PC-9 (cell line): ENCODE measurements around the gene ZSCAN10. TPM values are rescaled to one million over a fixed set of nuclear protein-coding genes. Genes with fewer than 3 reads are reported as not detected.

Experiments
- BruUV-seq: library from RNA; stranded (reverse); fragments of 400-500 nt; replicated peaks from 2 replicates; lab custom pipeline; 2021; lab: Mats Ljungman, UMichigan
- CTCF ChIA-PET: fragments of 300-600 bp; sonication (Branson Sonifier 250); formaldehyde crosslinking; loops from one replicate; lab custom pipeline; 2022; ENCODE audit warnings: antibody characterized with exemption; lab: Charles Lee
- POLR2A ChIA-PET: fragments of 300-600 bp; sonication (Branson Sonifier 250); formaldehyde crosslinking; loops from one replicate; lab custom pipeline; 2022; ENCODE audit warnings: antibody characterized with exemption; ENCODE audit not compliant: unreplicated experiment; lab: Charles Lee
- DNase-seq, 2 experiments: peaks; one replicate each; pipeline versions ENCODE4 v3.0.0 to v3.0.0-alpha.2; 2015 to 2022; ENCODE audit warnings: mixed read lengths in 1 of 2
- H2AFZ ChIP-seq: fragments of 200-600 bp; sonication (generic); 2 replicates; pipeline ENCODE4 v1.8.1; 2017; ENCODE audit warnings: antibody characterized with exemption
- H3F3A ChIP-seq: fragments of 200-600 bp; sonication (generic); 2 replicates; pipeline ENCODE4 v1.8.1; 2017; ENCODE audit warnings: antibody characterized with exemption, mild to moderate bottlenecking, low read depth; ENCODE audit not compliant: insufficient read depth
- H3K27ac ChIP-seq: fragments of 200-600 bp; sonication (generic); 2 replicates; pipeline ENCODE4 v1.6.1; 2016; ENCODE audit warnings: mixed run types
- H3K27me3 ChIP-seq: fragments of 200-600 bp; sonication (generic); 2 replicates; pipeline ENCODE4 v1.6.1; 2016; ENCODE audit warnings: low read depth, mixed run types; ENCODE audit not compliant: insufficient read depth
- H3K36me3 ChIP-seq: fragments of 200-600 bp; sonication (generic); 2 replicates; pipeline ENCODE4 v1.6.1; 2016; ENCODE audit warnings: low read depth, mixed run types
- H3K4me1 ChIP-seq: fragments of 200-600 bp; sonication (generic); replicated peaks from 2 replicates; pipeline ENCODE4 v1.6.1; 2016; ENCODE audit warnings: mixed run types; ENCODE audit not compliant: insufficient read depth
- H3K4me2 ChIP-seq: fragments of 200-600 bp; sonication (generic); 2 replicates; pipeline ENCODE4 v1.6.1; 2017; ENCODE audit warnings: mixed run types
- H3K4me3 ChIP-seq: fragments of 200-600 bp; sonication (generic); 2 replicates; pipeline ENCODE4 v1.6.1; 2016; ENCODE audit warnings: mixed run types
- H3K79me2 ChIP-seq: fragments of 200-600 bp; sonication (generic); 2 replicates; pipeline ENCODE4 v1.6.1; 2017; ENCODE audit warnings: low read depth, mixed run types
- H3K9me2 ChIP-seq: fragments of 200-600 bp; sonication (generic); 2 replicates; pipeline ENCODE4 v1.8.1; 2017; ENCODE audit warnings: mild to moderate bottlenecking; ENCODE audit not compliant: insufficient read depth
- H3K9me3 ChIP-seq: fragments of 200-600 bp; sonication (generic); 2 replicates; pipeline ENCODE4 v1.8.1; 2016; ENCODE audit warnings: low read depth; ENCODE audit not compliant: insufficient read depth
- H4K20me1 ChIP-seq: fragments of 200-600 bp; sonication (generic); 2 replicates; pipeline ENCODE4 v1.8.1; 2017; ENCODE audit not compliant: insufficient read depth
- CTCF ChIP-seq: fragments of 200-600 bp; sonication (generic); conservative IDR thresholded peaks from 2 replicates; pipeline ENCODE4 v1.6.1; 2017; ENCODE audit warnings: mixed run types, antibody characterized with exemption, mild to moderate bottlenecking, moderate library complexity
- EZH2 ChIP-seq: fragments of 200-600 bp; sonication (generic); IDR thresholded peaks from 2 replicates; pipeline ENCODE4 v1.8.0; 2017; ENCODE audit warnings: antibody characterized with exemption, low read depth
- intact Hi-C: fragments of 100-400 bp; cut with micrococcal nuclease; formaldehyde crosslinking; loops from one replicate; pipeline ENCODE4 v1.10.0; 2022; ENCODE audit not compliant: unreplicated experiment
- total RNA-seq: library from RNA; stranded (reverse); gene quantifications from 2 replicates; pipeline ENCODE4 v1.2.3, GENCODE V29; 2021

ZSCAN10 gene
- total RNA-seq, 1 experiment from 2014 or later = not detected

- no peaks in the 10 kb centered on the region for H3K9me3 ChIP-seq
- POLR2A ChIA-PET = interaction anchor here (0.6 to 0.8 kb wide), 3 partner anchors 31 to 130 kb away, joined by 3 to 7 read pairs (median 6); partner anchors contain the start of gene OR1F1
These were observed 40.7 kb downstream of the ZSCAN10 start for GRCh38 chr16:3058139-3059030.

GRCh38 chr16:3057181-3058138 is 41.6 kb downstream of the ZSCAN10 start:
- BruUV-seq = TSS peak; percentile 22
- DNase-seq = no peak
- no peaks in the 10 kb centered on the region for H3K9me3 ChIP-seq
- no peak overlapping the region for H3K4me3 ChIP-seq
- H3K27ac ChIP-seq = no peak overlapping the region
- H3K9me2 ChIP-seq = no peaks in the 10 kb centered on the region
- no peaks in the 10 kb centered on the region for H3K27me3 ChIP-seq
- H3F3A ChIP-seq = peaks cover 8% of the 10 kb centered on the region; the same call in 1 of the 2 replicates
- intact Hi-C loops = loop anchor here (1.0 to 5.0 kb wide), 3 partner anchors 21 to 110 kb away; partner anchors contain the start of gene BICDL2
- H3K79me2 ChIP-seq = no peaks in the 10 kb centered on the region
- POLR2A ChIA-PET = interaction anchor here (0.7 to 0.8 kb wide), 2 partner anchors 30 to 131 kb away, joined by 6 to 7 read pairs; partner anchors contain the start of gene OR1F1
- H4K20me1 ChIP-seq = no peaks in the 10 kb centered on the region
- CTCF ChIA-PET = interaction anchor here (0.7 to 1.2 kb wide), 3 partner anchors 30 to 69 kb away, joined by 3 read pairs; no protein-coding TSS in a partner anchor
- peak overlapping the region; percentile 82 for H3K4me2 ChIP-seq
- no peak overlapping the region for H2AFZ ChIP-seq
- TF ChIP-seq CTCF = no peak
- TF ChIP-seq EZH2 = no peak
- peaks cover 10% of the 10 kb centered on the region; the same call in 1 of the 2 replicates for H3K4me1 ChIP-seq
- H3K36me3 ChIP-seq = no peaks in the 10 kb centered on the region

More at GRCh38 chr16:3058139-3059030, 40.7 kb downstream of the ZSCAN10 start:
- H3F3A ChIP-seq = peaks cover 8% of the 10 kb centered on the region; the same call in 1 of the 2 replicates
- no peak overlapping the region for H3K27ac ChIP-seq
- intact Hi-C loops = loop anchor here (1.0 to 5.0 kb wide), 7 partner anchors 22 to 109 kb away; partner anchors contain the start of genes BICDL2 and ZNF205
- no peaks in the 10 kb centered on the region for H3K9me2 ChIP-seq
- peak overlapping the region; percentile 88 for H3K4me3 ChIP-seq
- TF ChIP-seq EZH2 = no peak
- no peak for TF ChIP-seq CTCF
- peaks cover 10% of the 10 kb centered on the region; the same call in 1 of the 2 replicates for H3K4me1 ChIP-seq
- peak overlapping the region; percentile 82 for H3K4me2 ChIP-seq
- DNase-seq = peak in 1 of 2 experiments; percentile 45
- peak overlapping the region; percentile 98 for H2AFZ ChIP-seq
- CTCF ChIA-PET = interaction anchor here (0.6 to 2.2 kb wide), 11 partner anchors 13 to 303 kb away, joined by 3 to 13 read pairs (median 3); partner anchors contain the start of gene ZNF205
- H3K36me3 ChIP-seq = no peaks in the 10 kb centered on the region
- no peaks in the 10 kb centered on the region for H3K27me3 ChIP-seq
- no peaks in the 10 kb centered on the region for H3K79me2 ChIP-seq
- BruUV-seq = no TSS peak
- no peaks in the 10 kb centered on the region for H4K20me1 ChIP-seq
